Mesenteric fat pad (tissue), 1 donor: ENCODE data around the gene BCL2. TPM values are rescaled to one million over a fixed set of nuclear protein-coding genes. Genes with fewer than 3 reads are reported as not detected.

Experiments
- DNase-seq: peaks from one replicate; pipeline ENCODE4 v3.0.0-alpha.2; 2020; ENCODE audit warnings: low spot score
- total RNA-seq: library from RNA; stranded (reverse); fragmentation: NEBNext Ultra II Directional; extraction: Animal tissue kit (Norgen Biotek cat#: 25700); gene quantifications from one replicate; pipeline ENCODE4 v1.2.1, GENCODE V29; 2021
- donor health status: DM: yes; HTN: yes; CAD: no.

The BCL2 gene
- total RNA-seq, 1 donor from 2014 or later = 58.7 TPM

DNA sequence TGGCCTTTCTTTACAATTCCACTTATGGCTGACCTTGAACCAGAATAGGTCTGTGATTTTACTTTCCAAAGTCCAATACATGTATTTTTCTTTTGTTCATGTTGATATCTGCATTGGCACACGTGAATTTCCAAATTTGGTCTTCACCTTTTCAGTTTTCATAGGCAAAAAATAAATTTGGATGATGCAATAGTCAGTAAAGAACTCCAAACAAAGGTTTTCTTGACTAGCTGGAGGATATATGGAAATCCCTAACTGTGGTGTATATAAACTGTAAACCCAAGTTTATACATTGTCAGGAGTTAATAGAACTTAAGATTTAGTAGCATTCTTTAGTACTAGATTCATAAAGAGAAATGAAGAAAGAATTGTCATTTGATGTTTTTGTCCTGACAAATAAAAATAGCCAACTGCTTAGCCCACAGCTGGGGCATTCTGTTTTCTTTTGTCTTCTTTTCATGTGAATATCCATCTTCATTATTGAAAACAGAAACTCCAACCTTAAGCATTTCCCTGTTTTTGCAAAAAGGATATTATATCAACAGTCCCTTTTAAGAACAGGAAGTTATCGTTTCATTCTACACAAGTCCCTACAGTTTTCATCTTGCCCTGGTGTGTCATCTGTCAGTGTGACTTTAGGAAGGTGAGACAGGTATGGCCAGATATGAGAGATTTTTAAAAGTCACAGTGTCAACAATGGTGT, 132.9 kb downstream of the BCL2 start:
- no peak for DNase-seq

DNA sequence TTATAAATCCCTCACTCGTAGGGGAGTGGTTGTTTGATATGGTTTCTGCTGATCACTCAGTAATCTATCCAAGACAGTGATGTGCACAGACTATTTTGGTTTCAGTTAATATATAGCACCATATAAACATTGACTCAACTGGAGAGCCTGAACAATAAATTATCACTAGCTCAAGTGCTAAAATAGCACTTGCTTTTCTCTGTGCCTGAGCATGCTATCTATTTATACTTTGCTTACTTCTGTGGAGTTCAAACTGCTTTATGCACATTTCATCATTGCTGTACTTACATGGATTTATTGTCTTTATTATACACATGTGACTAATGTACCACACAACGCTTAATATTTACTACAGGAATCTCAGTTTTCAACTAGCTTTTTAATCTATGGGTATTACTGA, 133.6 kb downstream of the BCL2 start:
- DNase-seq = no peak

DNA sequence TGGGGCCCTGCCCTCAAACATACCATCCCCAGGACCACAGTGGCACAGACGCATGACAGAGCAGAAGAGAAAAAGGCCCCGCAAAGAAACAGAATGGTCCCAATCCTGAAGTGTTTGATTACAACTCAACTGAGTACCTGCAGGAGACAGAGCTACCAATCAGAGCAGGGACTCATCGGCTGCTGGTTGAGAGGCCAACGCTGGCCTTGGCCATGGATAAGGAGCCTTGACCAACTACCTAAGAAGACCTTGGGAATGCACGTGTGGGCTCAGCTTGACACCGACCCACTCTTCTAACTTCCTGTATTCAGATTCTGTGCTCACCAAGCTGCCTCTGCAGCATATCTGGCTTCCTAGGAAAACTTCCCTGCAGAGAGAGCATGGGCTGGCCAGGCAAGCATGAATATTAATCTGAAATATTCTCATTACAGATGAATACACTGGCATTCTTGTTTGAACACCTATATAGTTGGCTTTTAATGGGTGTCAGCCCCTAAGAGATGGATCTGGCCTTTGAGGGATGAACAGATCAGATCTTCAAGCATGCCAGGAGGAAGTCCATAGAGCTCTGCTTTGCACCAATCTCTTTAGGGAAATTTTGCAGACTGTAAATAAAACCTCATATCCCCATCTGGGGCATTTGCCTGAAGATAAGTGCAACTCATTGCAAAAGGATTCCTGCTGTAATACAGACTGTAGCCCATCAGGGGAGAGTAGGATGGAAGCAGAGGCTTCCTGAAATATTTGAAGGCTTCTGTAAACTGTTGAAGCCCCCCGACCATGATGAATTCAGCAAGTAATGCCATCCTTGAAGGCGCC, 135.4 kb downstream of the BCL2 start:
- no peak for DNase-seq

DNA sequence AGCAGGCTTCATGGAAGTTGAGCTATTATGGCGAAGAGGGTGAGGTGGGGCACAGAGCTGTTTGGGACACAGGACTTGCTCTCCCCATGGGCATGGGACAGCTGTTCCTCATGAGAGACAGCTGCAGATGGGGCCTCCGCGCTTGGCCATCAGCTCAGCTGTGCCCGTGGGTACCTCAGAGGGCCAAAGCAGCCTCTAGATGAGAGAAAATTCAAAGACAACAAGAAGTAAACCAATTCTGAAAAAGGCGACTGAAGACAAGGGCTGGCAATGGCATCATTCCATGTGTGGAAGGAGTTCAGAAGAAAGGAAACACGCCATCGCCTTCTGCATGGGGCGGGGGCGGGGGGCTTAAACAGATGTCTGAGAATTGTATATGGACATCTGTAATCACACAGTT, 136.2 kb downstream of the BCL2 start:
- no peak for DNase-seq

DNA sequence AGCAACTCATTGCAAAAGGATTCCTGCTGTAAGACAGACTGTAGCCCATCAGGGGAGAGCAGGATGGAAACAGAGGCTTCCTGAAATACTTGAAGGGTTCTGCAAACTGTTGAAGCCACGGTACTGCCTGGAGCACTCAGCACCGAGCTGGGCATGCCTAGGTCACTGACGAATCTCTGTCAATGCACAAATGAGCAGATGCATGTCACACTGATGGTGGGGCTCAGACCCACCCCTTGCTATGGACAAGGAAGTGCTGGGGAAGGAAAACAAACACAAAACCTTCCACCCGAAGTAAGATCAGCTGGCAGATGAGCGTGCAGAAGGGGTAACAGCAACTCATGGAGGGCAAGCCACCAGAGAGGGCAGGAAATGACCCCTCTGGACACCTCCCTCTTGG, 136.7 kb downstream of the BCL2 start:
- no peak for DNase-seq

DNA sequence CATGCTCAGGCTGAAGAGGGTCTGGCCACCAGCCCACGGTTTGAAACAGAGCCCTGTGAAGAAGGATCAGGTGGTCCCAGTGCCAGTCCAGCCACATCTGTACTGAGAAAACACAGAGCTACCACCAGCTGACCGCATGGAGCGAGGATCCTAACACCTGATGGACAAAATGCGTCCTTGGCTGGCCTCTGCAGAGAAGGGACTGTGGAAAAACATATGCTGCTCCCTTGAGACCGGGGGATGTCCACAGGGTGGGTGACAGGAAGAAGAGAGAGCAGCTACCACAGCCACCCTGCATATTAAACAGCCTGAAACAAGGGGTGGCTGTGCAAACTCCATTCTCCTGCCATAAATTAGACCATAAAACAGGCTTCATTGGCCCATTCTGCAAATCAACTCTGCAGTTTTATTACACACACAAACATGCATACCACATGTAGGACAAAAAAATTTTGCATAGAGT, 137.2 kb downstream of the BCL2 start:
- no peak for DNase-seq

DNA sequence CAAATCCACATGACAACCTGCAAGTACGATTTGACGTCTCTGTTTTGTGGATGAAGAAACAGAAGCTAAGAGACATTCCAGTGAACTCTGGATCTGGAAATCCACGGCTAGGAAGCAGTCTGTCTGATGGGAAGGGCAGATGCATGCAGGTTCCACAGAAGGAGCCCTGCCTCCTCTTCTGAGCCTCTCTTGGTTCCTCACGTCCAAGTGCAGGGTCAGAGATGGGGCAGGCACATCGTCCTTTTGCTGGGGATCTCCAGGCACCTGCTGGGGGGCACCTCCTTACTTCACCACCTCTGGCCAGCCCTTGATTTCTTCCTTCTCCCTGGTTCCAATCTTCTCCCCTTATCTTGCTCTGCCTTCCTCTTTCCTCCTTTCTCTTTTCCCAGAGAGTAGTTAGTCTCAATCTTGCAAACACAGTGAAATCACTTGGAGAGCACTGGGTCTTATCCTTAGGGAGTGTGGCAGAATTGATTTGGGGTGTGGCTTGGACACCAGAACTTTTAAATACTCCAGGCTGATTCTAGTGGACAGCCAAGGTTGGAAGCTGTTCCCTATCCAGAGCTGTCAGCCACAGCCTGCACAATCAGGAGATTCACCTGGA, 137.8 kb downstream of the BCL2 start:
- DNase-seq = no peak

DNA sequence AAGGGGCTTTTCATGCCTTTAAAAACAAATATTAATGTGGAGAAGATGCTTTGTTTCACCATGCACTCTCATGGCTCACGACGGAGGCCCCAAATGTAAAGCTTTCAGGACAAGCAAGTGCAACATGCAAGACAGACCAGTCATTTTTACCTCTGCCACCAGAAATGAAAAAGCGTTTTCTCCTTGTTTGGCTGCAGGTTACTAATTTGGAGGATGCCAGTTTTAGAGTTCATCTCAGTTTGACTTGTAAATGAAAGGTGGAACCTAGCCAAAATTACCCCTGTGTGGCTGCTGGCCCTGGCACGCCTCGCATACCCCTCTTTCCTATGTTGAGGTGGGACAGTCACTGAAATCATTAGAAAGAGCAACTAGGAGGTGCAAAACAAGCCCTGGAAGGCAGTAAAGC, 138.6 kb downstream of the BCL2 start:
- no peak for DNase-seq

DNA sequence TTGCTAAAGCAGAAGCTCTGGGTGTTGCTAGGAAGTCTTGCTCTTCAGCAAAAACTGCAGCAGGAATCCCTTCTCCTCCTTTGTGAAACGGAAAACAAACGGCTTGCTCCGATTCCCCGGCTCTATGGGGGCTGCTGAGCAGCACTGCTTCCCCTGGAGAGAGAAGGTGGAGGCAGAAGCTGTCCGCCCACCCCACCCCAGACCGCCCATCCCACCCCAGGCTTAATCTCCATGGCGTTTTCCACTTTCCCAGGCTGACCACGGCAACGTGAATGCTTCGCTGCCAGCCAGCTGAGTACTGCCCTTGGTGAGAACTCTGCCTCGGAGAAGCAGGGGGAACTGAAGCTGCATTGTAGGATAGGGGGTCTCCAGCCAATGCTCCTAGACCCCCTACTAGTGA, 139.2 kb downstream of the BCL2 start:
- DNase-seq = no peak

DNA sequence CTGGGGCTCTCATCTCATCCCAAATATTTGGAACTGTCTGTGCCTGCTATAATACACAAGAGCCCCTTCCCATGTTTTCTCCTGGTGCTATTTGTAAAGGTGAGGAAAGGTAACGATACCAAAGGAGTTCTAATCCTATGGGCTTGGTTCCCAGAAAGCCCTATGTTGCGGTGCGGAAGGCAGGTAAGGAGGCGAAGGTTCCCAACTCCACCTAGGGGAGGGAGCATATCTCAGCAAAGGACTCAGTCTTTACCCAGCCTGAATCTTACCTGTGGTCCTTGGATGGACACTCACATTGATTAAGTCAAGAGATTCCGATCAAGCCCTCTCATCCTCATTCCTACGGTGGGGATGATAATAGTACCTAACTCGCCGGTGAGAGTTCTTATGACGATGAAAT, 140.1 kb downstream of the BCL2 start:
- DNase-seq = no peak

DNA sequence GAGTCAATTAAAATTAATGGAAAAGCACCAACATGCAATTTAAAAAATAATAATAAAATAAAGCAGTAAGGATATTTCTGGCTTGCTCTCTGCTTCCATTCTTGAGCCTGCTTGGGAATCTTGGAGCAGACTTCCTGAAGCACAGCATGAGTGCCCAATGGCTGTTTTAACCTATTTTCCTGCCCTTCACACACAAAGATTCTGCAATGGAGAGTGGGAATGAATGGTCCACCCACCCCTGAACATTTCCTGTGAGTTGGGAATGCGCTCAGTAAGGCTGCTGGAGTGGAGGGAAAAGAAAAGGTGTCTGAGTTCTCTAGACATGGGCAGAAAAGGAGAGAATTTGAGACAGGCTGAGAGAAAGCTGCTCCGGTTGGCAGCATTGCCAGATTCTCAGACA, 140.6 kb downstream of the BCL2 start:
- DNase-seq = no peak

DNA sequence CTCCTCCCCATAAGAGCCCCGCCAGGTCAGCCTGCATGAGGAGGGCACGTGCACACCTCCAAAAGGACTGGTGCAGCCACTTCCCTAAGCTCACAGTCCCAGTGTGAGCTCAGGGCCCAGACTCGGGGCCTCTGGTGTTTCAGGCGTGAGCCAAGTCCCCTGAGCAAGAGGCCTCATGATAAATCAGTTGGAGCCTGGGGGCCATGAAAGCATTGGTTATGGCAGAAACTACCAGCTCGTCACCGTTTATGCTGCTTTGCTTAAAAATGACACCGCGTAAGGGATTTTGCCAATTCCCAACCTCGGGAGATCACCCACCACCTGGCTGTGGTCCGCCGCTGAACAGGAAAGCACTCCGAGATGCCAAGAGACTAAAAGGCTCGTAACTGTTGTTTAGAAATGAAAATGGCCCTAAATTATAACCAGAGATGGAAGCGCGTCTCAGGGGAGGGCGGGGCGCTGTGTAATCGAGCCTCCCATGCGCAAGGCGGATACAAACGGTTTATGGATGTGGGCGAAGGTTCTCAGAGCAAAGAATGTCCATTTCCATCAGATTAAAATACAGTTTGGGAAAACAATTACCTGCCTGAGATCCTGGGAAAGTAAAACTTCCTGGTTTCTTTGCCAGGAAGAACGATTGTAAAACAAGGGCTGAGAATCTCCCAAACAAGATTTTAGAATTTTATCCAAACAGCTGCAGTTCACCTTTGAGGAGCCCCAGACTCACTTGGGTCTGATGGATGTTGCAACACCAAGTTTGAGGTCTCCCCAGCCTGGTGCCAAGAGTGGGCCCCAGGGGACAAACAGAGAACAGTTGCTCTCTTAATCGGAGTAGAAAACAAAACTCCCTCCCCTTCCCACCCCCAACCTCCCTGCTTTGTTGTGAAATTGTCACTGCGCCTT, 141.4 kb downstream of the BCL2 start:
- DNase-seq = no peak

DNA sequence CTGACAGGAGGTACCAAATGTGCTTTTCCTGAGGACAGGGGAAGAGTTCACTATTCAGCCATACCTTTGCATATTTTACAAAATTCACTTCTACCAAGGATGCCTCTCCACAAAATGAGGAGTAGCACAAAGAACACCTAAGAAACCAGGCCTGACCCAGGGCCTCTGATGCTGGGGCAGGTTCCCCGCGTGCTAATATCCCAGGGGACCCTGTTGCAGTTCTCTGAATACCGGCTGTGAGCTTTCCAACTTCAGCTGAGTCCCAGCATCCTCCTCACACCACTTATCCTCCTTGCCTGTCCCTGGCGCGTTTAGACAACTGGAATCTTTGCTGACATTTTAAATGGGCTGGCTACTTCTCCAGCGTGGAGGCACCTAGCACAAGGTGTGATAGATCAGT, 142.3 kb downstream of the BCL2 start:
- no peak for DNase-seq

DNA sequence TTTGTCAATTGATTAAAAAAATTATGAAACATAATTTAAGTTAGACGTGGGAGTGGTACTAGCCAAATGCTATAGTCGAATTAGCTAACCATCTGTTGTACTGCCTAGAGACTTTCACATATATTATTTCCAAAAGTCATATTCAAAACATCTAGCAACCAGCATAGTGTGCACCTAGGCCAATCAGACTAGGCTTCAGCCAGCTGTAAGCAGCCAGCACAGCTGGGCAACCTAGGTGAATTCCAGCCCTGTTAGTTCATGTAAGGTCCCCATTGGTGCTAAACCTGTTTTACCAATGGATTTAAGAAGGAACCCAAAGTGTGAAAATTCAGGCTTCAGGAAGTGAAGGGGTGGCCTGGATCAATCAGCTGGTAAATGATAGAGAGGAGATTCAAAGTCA, 144.3 kb downstream of the BCL2 start:
- DNase-seq = no peak

DNA sequence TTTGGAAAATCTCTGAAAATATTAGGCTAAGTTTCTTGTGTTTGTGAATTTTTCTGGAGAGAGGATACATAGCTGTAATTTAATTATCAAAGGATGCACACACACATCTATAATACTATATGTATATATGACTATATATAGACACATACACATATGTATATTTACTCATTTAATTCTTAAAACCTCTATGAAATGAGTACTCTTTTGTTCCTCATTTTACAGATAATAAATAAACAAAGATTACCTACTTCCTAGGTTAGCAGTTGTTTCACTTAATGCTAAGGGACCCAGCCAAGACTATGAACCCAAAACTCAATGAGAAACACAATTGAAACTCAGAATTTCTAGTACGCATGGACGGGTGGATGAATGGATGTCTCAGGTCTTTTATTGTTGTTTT, 145.6 kb downstream of the BCL2 start:
- no peak for DNase-seq

DNA sequence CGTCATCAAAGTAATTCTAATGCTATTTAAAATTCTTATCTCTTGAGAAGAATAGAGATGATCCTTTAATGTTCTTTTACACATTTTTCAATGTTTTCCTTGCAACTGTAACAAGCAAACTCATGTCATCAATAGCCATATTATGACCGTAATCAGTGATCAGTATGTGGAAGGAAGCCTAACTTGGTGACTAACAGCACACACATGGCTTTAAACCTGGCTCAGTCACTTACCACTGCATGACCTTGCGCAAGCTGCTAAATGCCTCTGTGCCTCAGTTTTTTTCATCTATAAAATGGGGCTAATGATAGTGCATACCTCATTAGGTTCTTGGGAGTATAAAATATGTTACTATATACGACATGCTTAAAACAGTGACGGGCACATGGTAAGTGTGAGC, 149.7 kb downstream of the BCL2 start:
- no peak for DNase-seq

DNA sequence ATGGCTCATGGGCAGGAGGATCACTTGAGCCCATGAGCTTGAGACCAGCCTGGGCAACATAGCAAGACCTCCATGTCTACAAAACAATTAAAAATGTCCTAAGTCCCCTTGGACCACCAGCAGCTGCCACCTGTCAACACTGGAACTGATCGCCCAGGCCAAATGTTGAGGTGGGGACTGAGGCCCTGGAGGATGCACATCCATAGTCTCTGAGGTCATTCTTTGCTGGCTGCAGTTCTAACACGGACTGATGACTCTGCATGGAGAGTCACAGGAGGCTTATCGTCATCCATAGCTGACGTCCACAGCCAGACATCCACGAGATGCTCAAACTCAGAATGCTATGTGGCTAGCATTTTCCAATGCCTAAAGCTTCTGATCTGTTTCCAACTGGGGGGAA, 151.3 kb downstream of the BCL2 start:
- DNase-seq = no peak

DNA sequence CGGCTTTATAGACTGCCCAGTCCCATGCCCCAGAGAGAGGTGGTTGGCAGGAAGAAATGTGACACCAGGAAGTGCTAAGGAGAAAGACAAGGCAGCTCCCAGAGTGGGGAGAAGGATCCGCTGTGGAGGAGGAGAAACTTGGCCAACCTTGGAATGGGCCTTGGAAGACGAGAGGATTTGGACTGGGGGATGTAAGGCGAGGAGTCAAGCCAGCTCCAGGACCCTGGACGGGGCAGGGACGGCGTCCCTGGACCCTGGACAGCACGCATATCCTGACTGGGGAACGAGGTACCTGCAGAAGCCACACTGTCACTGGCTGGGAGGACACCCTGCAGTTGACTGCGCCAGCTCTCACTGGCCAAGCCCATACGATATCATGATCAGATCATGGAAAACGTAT, 153.4 kb downstream of the BCL2 start:
- DNase-seq = no peak

DNA sequence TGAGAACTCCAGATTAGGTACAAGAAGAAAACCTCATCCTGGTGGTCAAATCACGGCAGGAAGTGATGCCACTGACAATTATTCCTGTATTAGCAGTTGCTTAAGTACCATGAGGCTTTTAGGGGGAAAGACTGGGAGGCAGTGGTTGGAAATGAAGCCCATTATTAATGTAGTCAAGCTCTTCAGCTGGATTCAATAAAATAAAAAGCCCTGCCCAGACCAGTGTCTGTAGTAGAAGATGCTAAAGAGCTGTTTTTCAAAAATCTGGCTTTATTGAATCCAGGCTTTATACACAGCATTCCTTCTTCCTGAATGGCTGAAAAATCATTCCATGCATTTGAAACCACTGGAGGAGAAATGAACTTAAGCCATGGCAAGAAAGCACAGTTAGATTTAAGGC, 155.2 kb downstream of the BCL2 start:
- no peak for DNase-seq

DNA sequence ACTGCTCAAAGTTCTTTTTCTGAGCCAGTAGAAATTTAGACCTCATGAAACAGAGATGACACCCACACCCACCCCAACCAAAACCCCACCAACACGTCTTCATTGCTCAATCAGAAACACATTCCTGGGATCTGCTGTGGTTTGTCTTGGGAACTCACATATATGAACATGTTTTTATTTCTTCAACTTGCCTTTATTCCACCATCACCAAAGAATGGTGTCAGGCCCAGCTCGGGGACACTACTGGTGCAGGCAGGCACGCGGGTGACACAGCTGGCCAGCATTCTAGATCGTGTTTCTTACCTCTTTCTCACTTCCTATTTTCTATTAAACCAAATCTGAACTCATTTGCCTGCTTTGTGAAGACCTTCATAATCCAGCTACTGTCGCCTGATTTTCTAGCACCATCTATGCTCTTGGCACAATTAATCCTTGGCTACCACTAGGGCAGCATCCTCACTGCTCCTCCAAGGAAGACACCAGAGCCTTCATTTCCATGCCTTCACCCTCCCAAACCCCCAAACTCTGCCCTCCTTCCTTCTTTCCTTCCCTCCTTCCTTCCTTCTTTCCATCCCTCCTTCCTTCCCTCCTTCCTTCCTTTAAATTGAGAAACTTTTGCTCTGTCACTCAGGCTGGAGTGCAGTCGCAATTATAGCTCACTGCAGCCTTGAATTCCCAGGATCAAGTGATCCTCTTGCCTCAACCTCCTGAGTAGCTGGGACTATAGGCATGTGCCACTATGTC, 157.1 kb downstream of the BCL2 start:
- no peak for DNase-seq

DNA sequence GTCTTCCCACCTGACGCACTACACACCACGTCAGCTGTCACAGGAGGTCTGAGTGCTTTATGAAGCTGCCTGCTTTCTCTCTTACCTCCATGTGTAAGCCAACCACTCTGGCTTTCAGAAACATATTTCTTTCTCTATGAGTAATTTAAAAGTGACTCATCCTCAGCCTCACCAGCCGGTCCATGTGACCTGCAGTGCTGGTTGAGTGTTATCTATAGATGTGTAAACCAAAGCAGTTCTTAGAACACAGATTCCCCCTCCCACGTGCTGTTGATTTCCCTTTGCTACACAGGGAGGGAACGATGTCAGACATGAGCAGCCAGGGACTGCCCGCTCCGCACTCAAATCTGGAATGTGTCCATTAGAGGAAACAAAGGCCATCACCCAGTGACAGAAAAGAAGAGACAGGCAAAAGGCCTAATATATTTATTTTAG, 157.8 kb downstream of the BCL2 start:
- no peak for DNase-seq
